Mesendoderm (in vitro differentiated cells): ENCODE measurements around the gene USP13.

Experiments
- DNase-seq: peaks from one replicate; pipeline ENCODE4 v3.0.0; 2013
- H2AK5ac ChIP-seq: 2 replicates; pipeline ENCODE4 v1.6.1; 2013; ENCODE audit warnings: low read length, inconsistent platforms
- H2BK120ac ChIP-seq: 2 replicates; pipeline ENCODE4 v1.6.1; 2013; ENCODE audit warnings: low read depth, mild to moderate bottlenecking, low read length, moderate library complexity, mixed read lengths
- H2BK15ac ChIP-seq: replicated peaks from 2 replicates; pipeline ENCODE4 v1.6.1; 2013; ENCODE audit warnings: low read depth, mild to moderate bottlenecking, moderate library complexity
- H2BK5ac ChIP-seq: 2 replicates; pipeline ENCODE4 v1.6.1; 2013; ENCODE audit warnings: low read length, inconsistent platforms
- H3K18ac ChIP-seq: 2 replicates; pipeline ENCODE4 v1.6.1; 2013; ENCODE audit warnings: mild to moderate bottlenecking, low read length, mixed read lengths
- H3K23ac ChIP-seq: one replicate; pipeline ENCODE4 v1.6.1; 2013; ENCODE audit warnings: low read length
- H3K27ac ChIP-seq: 2 replicates; pipeline ENCODE4 v1.5.1; 2013; ENCODE audit warnings: low read depth, mild to moderate bottlenecking, inconsistent platforms, low read length, moderate library complexity
- H3K27me3 ChIP-seq: 2 replicates; pipeline ENCODE4 v1.6.1; 2013; ENCODE audit warnings: low read length, control low read depth, mild to moderate bottlenecking, inconsistent platforms; ENCODE audit not compliant: insufficient read depth, poor library complexity
- H3K36me3 ChIP-seq: 2 replicates; pipeline ENCODE4 v1.6.1; 2013; ENCODE audit warnings: low read length, inconsistent platforms; ENCODE audit not compliant: control insufficient read depth, insufficient read depth
- H3K4ac ChIP-seq: one replicate; pipeline ENCODE4 v1.6.1; 2013; ENCODE audit warnings: low read depth, mild to moderate bottlenecking, low read length, moderate library complexity
- H3K4me1 ChIP-seq: 2 replicates; pipeline ENCODE4 v1.6.1; 2013; ENCODE audit warnings: low read depth, low read length, inconsistent platforms; ENCODE audit not compliant: control insufficient read depth
- H3K4me2 ChIP-seq: 2 replicates; pipeline ENCODE4 v1.6.1; 2013; ENCODE audit warnings: low read length
- H3K4me3 ChIP-seq: 2 replicates; pipeline ENCODE4 v1.5.1; 2013; ENCODE audit warnings: mild to moderate bottlenecking, low read length
- H3K56ac ChIP-seq: one replicate; pipeline ENCODE4 v1.6.1; 2013; ENCODE audit warnings: low read length
- H3K79me1 ChIP-seq: 2 replicates; pipeline ENCODE4 v1.6.1; 2013; ENCODE audit warnings: low read length, inconsistent platforms
- H3K79me2 ChIP-seq: 2 replicates; pipeline ENCODE4 v1.6.1; 2013; ENCODE audit warnings: mild to moderate bottlenecking, low read length; ENCODE audit not compliant: control insufficient read depth, insufficient read depth
- H3K9ac ChIP-seq: 2 replicates; pipeline ENCODE4 v1.6.1; 2013; ENCODE audit warnings: low read length, inconsistent platforms
- H4K5ac ChIP-seq: one replicate; pipeline ENCODE4 v1.6.1; 2013; ENCODE audit warnings: low read length
- H4K8ac ChIP-seq: one replicate; pipeline ENCODE4 v1.6.1; 2013; ENCODE audit warnings: low read depth, mild to moderate bottlenecking, control low read depth, low read length, moderate library complexity
- WGBS: extraction: QIAGEN DNeasy Blood & Tissue Kit; methylation state at CpG from one replicate; pipeline ENCODE4 v1.1.7; 2013; ENCODE audit warnings: low lambda C conversion rate, missing lambda C conversion rate; ENCODE audit not compliant: insufficient coverage; ENCODE audit errors: extremely low coverage; 5-methylcytosine and 5-hydroxymethylcytosine counted together

Gene USP13

DNA sequence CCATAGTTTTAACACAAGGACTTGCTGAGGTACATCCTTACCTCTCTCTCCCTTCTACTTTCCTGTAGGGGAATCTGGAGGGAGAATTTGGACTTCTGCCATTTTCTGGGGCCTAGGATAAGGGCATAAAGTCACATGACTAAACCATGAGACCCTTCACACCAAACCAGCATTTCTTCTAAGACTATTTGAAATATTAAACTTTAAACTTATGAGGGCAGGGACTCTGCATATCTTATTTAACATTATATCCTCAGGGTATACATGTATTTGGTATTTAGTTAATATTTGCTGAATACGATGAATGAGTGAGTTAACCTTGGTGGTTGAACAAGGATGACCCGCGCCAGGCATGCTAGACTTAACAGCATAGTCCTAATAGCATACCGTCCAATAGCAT is 63.4 kb downstream of the USP13 start:
- Histone ChIP-seq H3K4me2 (no peak overlapping the region), H3K27me3 (no peaks in the 10 kb centered on the region), H2AK5ac (no peak overlapping the region), H2BK5ac (no peak overlapping the region), H3K36me3 (no peaks in the 10 kb centered on the region), H3K56ac (no peak overlapping the region), H3K27ac (no peak overlapping the region), H2BK15ac (no peak overlapping the region), H3K9ac (no peak overlapping the region), H3K79me2 (no peaks in the 10 kb centered on the region), H3K18ac (no peak overlapping the region), H4K8ac (no peak overlapping the region), H4K5ac (no peak overlapping the region), H3K79me1 (no peaks in the 10 kb centered on the region), H3K4me3 (no peak overlapping the region), H3K4ac (no peak overlapping the region), H3K4me1 (no peaks in the 10 kb centered on the region), H3K23ac (no peak overlapping the region), H2BK120ac (no peak overlapping the region)
- no peak for DNase-seq
- no CpG with 5 or more reads among the region's 4 CpGs for WGBS

DNA sequence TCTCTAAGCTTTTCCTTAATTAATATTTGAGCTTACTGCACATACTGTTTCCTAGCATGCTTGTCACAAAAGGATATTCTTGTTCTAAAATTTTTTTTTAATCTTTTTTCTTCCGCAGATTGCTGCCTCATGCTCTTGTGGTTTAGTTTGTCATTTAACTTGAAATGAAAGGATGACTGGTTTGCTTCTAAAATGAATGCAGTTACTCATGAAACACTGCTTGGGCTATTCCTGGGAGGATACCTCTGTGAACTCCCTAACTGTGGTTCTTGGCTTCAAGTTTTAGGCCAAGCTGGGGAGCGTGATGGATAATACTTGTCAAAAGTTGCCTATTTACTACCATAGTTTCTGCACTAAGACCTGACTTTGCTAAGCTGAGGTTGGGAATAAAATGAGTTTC is 64.0 kb downstream of the USP13 start:
- Histone ChIP-seq H3K56ac (no peak overlapping the region), H3K27me3 (no peaks in the 10 kb centered on the region), H3K27ac (no peak overlapping the region), H3K4me3 (no peak overlapping the region), H3K18ac (no peak overlapping the region), H3K9ac (no peak overlapping the region), H3K79me2 (no peaks in the 10 kb centered on the region), H4K8ac (no peak overlapping the region), H2BK120ac (no peak overlapping the region), H4K5ac (no peak overlapping the region), H3K4me2 (no peak overlapping the region), H3K23ac (no peak overlapping the region), H3K4ac (no peak overlapping the region), H2AK5ac (no peak overlapping the region), H2BK5ac (no peak overlapping the region), H3K36me3 (no peaks in the 10 kb centered on the region), H3K4me1 (no peaks in the 10 kb centered on the region), H3K79me1 (no peaks in the 10 kb centered on the region), H2BK15ac (no peak overlapping the region)
- no CpG with 5 or more reads among the region's 2 CpGs for WGBS
- no peak for DNase-seq

DNA sequence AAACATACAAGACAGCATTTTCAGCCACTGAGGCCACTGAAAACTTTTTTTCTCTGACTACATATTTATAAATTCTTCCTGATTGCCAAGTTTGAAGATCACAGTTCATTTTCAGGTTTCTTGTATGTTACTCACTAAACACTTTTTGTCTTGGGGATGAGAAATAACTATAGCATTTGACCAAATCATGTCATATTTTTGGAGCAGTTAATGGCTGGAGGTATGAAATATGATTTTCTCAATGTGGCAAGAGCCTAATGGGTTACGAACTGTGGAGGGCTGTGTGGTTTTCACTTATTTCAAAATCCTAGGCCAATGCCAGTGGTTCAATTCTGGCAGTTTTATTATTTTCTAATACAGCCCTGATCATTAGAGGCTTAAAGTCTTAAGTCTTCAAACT is 64.4 kb downstream of the USP13 start:
- no peaks in the 10 kb centered on the region for H3K79me2 ChIP-seq
- H3K23ac ChIP-seq: no peak overlapping the region
- no peak overlapping the region for H2BK15ac ChIP-seq
- no peak overlapping the region for H3K4me2 ChIP-seq
- H3K4me1 ChIP-seq: no peaks in the 10 kb centered on the region
- H2BK5ac ChIP-seq: no peak overlapping the region
- DNase-seq: no peak
- H2AK5ac ChIP-seq: no peak overlapping the region
- no peaks in the 10 kb centered on the region for H3K27me3 ChIP-seq
- no peak overlapping the region for H2BK120ac ChIP-seq
- H4K5ac ChIP-seq: no peak overlapping the region
- no peak overlapping the region for H3K18ac ChIP-seq
- H3K56ac ChIP-seq: no peak overlapping the region
- no peak overlapping the region for H4K8ac ChIP-seq
- WGBS: no CpG with 5 or more reads among the region's 1 CpG
- H3K9ac ChIP-seq: no peak overlapping the region
- no peak overlapping the region for H3K4ac ChIP-seq
- H3K4me3 ChIP-seq: no peak overlapping the region
- no peaks in the 10 kb centered on the region for H3K79me1 ChIP-seq
- no peak overlapping the region for H3K27ac ChIP-seq
- H3K36me3 ChIP-seq: no peaks in the 10 kb centered on the region

DNA sequence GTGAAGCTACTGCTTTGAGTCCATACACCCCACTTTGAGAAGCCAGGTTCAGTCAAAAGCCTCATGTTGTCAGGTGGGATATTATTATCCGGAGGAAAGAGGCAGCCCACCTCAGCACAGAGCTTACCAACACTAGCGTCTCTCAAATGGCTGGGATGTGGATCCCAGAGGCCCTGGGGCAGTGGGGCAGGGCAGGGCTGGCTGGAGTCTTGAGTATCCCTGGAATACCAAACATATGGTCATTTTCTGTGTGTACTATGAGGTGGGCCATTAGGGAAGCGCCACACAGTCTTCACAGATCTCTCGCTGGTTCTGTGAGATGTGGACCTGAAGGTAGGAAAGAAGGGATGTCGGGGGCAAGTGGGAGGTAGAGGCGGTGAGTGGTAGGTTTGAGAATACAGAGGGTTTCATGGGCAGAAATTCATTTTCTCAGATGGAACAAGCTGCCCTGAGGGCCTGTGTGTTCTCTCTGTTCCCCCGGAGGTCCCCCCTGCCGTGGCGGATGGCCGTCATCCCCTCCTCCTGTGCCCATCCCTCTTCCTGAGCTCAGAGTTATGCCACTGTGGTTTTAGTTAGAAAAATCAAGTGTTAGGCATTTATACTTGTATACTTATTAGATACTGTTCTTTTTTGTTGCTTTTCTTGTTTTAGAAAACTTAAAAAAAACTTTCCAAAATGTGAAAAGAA is 66.4 kb downstream of the USP13 start:
- H3K27me3 ChIP-seq: no peaks in the 10 kb centered on the region
- H3K4me2 ChIP-seq: no peak overlapping the region
- no peak overlapping the region for H4K5ac ChIP-seq
- no peaks in the 10 kb centered on the region for H3K36me3 ChIP-seq
- H3K9ac ChIP-seq: no peak overlapping the region
- no peak overlapping the region for H3K4ac ChIP-seq
- no peak overlapping the region for H4K8ac ChIP-seq
- H2BK5ac ChIP-seq: no peak overlapping the region
- no peaks in the 10 kb centered on the region for H3K4me1 ChIP-seq
- peak; percentile 65 for DNase-seq
- no peaks in the 10 kb centered on the region for H3K79me2 ChIP-seq
- no peak overlapping the region for H3K18ac ChIP-seq
- no peak overlapping the region for H3K27ac ChIP-seq
- WGBS: no CpG with 5 or more reads among the region's 10 CpGs
- no peak overlapping the region for H2BK15ac ChIP-seq
- H3K23ac ChIP-seq: no peak overlapping the region
- H3K56ac ChIP-seq: no peak overlapping the region
- no peak overlapping the region for H2BK120ac ChIP-seq
- H3K79me1 ChIP-seq: no peaks in the 10 kb centered on the region
- H3K4me3 ChIP-seq: no peak overlapping the region
- no peak overlapping the region for H2AK5ac ChIP-seq

DNA sequence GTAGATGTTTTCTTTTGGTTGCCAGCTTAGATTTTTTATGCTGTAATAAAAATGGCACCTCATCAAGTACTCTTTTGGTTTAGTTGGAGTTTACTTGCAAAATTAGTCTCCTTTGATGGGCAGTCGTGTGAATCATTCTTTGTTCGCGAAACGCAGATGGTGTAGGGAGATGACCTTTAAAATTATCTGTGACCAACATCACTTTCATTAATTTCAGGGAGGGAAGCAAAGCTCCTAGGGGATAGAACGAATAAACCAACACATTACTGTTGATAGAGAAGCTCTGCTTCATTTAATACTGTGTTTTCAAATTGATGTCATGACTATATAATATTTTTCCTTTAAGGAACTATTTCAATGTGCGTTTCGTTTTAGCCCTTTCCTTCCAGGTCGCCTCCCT is 67.4 kb downstream of the USP13 start:
- Histone ChIP-seq H3K36me3 (no peaks in the 10 kb centered on the region), H2AK5ac (no peak overlapping the region), H3K79me1 (no peaks in the 10 kb centered on the region), H3K4me2 (no peak overlapping the region), H2BK5ac (no peak overlapping the region), H3K56ac (no peak overlapping the region), H3K9ac (no peak overlapping the region), H3K4me3 (no peak overlapping the region), H3K23ac (no peak overlapping the region), H4K5ac (no peak overlapping the region), H3K4me1 (no peaks in the 10 kb centered on the region), H2BK120ac (no peak overlapping the region), H3K27ac (no peak overlapping the region), H3K79me2 (no peaks in the 10 kb centered on the region), H3K27me3 (no peaks in the 10 kb centered on the region), H3K4ac (no peak overlapping the region), H2BK15ac (no peak overlapping the region), H4K8ac (no peak overlapping the region), H3K18ac (no peak overlapping the region)
- no CpG with 5 or more reads among the region's 8 CpGs for WGBS
- no peak for DNase-seq

DNA sequence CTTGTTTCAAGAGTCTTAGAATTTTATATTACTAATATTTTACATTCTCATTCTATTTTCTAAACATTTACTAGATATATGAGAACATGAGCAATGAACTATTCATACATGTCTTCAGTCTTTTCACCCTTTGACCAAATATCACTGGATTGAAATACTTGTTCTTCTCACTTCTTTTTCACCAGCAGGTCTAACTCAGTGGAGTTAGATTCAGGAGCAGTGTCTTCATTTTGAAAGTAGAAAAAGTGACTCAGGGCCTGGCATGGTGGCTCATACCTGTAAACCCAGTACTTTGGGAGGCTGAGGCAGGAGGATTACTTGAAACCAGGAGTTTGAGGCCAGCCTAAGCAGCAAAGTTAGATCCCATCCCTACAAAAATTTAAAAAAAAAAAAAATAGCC is 70.8 kb downstream of the USP13 start:
- Histone ChIP-seq H3K27me3 (no peaks in the 10 kb centered on the region), H3K18ac (no peak overlapping the region), H4K5ac (no peak overlapping the region), H3K79me2 (no peaks in the 10 kb centered on the region), H3K4me3 (no peak overlapping the region), H3K9ac (no peak overlapping the region), H3K79me1 (no peaks in the 10 kb centered on the region), H3K56ac (no peak overlapping the region), H2BK120ac (no peak overlapping the region), H2AK5ac (no peak overlapping the region), H4K8ac (no peak overlapping the region), H2BK5ac (no peak overlapping the region), H3K4me1 (no peaks in the 10 kb centered on the region), H3K27ac (no peak overlapping the region), H3K36me3 (no peaks in the 10 kb centered on the region), H3K4me2 (no peak overlapping the region), H3K4ac (no peak overlapping the region), H2BK15ac (no peak overlapping the region), H3K23ac (no peak overlapping the region)
- DNase-seq: no peak
